Ascending aorta (tissue), 2 donors: ENCODE data around the gene RNF213. TPM values are rescaled to one million over a fixed set of nuclear protein-coding genes. Genes with fewer than 3 reads are reported as not detected.

Experiments used
- DNase-seq, 2 donors: peaks; one replicate each; pipeline ENCODE4 v3.0.0-alpha.2; 2019; ENCODE audit warnings: low spot score in 2 of 2
- H3K27ac ChIP-seq, 2 donors: fragments of 200-600 bp; sonication (generic); one replicate each; pipeline ENCODE4 v1.5.1; 2016 to 2017; ENCODE audit warnings: mild to moderate bottlenecking in 1 of 2
- H3K27me3 ChIP-seq: fragments of 200-600 bp; sonication (generic); one replicate; pipeline ENCODE4 v1.5.1; 2017
- H3K36me3 ChIP-seq, 2 donors: fragments of 200-600 bp; sonication (generic); one replicate each; pipeline ENCODE4 v1.5.1; 2016
- H3K4me1 ChIP-seq, 2 donors: fragments of 200-600 bp; sonication (generic); one replicate each; pipeline ENCODE4 v1.5.1; 2016 to 2017; ENCODE audit warnings: mild to moderate bottlenecking in 1 of 2
- H3K4me3 ChIP-seq, 2 donors: fragments of 200-600 bp; sonication (generic); one replicate each; pipeline ENCODE4 v1.5.1; 2016 to 2017; ENCODE audit warnings: mild to moderate bottlenecking in 1 of 2
- H3K9me3 ChIP-seq, 2 donors: fragments of 200-600 bp; sonication (generic); one replicate each; pipeline ENCODE4 v1.5.1; 2016
- CTCF ChIP-seq, 3 experiments: fragments of 200-600 bp in 2 of 3; fragments of 450-650 bp in 1 of 3; sonication (generic) in 2 of 3; IDR thresholded peaks; one replicate each; pipeline ENCODE4 v1.5.1; 2016 to 2019; ENCODE audit warnings: antibody characterized with exemption in 3 of 3, mild to moderate bottlenecking in 1 of 3, moderate library complexity in 1 of 3
- intact Hi-C: fragments of 100-400 bp; cut with DNase I; formaldehyde crosslinking; loops from one replicate; pipeline ENCODE4 v1.15.1; 2023
- total RNA-seq: library from RNA; depleted of rRNA; stranded (reverse); fragments of >200 nt; gene quantifications from one replicate; pipeline ENCODE4 v1.1.0, GENCODE V29; 2016

Gene RNF213
- total RNA-seq, 1 donor from 2014 or later, result 155 TPM

GRCh38 chr17:80387071-80387470 lies 126.4 kb downstream of the RNF213 start:
- Histone ChIP-seq H3K4me1 (no peaks in the 10 kb centered on the region), H3K4me3 (no peak overlapping the region), H3K36me3 (peaks cover 88 to 94% of the 10 kb centered on the region in 2 donors), H3K27me3 (no peaks in the 10 kb centered on the region), H3K27ac (no peak overlapping the region), H3K9me3 (no peaks in the 10 kb centered on the region)
- no peak for TF ChIP-seq CTCF (IDR thresholded peaks at IDR 0.05)
- intact Hi-C loops, result no loop called here
- DNase-seq, result no peak

GRCh38 chr17:80388175-80388574 lies 127.5 kb downstream of the RNF213 start:
- intact Hi-C loops, result no loop called here
- H3K4me1 ChIP-seq, result no peaks in the 10 kb centered on the region
- no peak for DNase-seq
- H3K9me3 ChIP-seq, result no peaks in the 10 kb centered on the region
- H3K27ac ChIP-seq, result no peak overlapping the region
- H3K36me3 ChIP-seq, result peaks cover 93 to 94% of the 10 kb centered on the region in 2 donors
- no peak overlapping the region for H3K4me3 ChIP-seq
- no peak for TF ChIP-seq CTCF (IDR thresholded peaks at IDR 0.05)
- no peaks in the 10 kb centered on the region for H3K27me3 ChIP-seq

- H3K27me3 ChIP-seq, result no peaks in the 10 kb centered on the region
- H3K36me3 ChIP-seq, result peaks cover 94% of the 10 kb centered on the region in 2 donors
- no peak overlapping the region for H3K4me3 ChIP-seq
- no peaks in the 10 kb centered on the region for H3K9me3 ChIP-seq
- H3K27ac ChIP-seq, result no peak overlapping the region
- no peak for DNase-seq
- intact Hi-C loops, result no loop called here
- H3K4me1 ChIP-seq, result no peaks in the 10 kb centered on the region
- no peak for TF ChIP-seq CTCF (IDR thresholded peaks at IDR 0.05)
These were observed 127.9 kb downstream of the RNF213 start for GRCh38 chr17:80388601-80389000.

GRCh38 chr17:80389011-80389995 lies 128.7 kb downstream of the RNF213 start:
- intact Hi-C loops, result no loop called here
- TF ChIP-seq CTCF (IDR thresholded peaks at IDR 0.05), result no peak
- Histone ChIP-seq H3K27me3 (no peaks in the 10 kb centered on the region), H3K9me3 (no peaks in the 10 kb centered on the region), H3K27ac (no peak overlapping the region), H3K4me1 (no peaks in the 10 kb centered on the region), H3K4me3 (no peak overlapping the region), H3K36me3 (peaks cover 94 to 95% of the 10 kb centered on the region in 2 donors)
- no peak for DNase-seq

- no peak for TF ChIP-seq CTCF (IDR thresholded peaks at IDR 0.05)
- H3K4me1 ChIP-seq, result no peaks in the 10 kb centered on the region
- intact Hi-C loops, result no loop called here
- H3K27ac ChIP-seq, result no peak overlapping the region
- no peaks in the 10 kb centered on the region for H3K9me3 ChIP-seq
- H3K36me3 ChIP-seq, result peaks cover 60 to 71% of the 10 kb centered on the region in 2 donors
- no peak for DNase-seq
- no peak overlapping the region for H3K4me3 ChIP-seq
- H3K27me3 ChIP-seq, result no peaks in the 10 kb centered on the region
These were observed 132.7 kb downstream of the RNF213 start for GRCh38 chr17:80393241-80393890.
